KOPT-K1 (cell line): Measurements from ENCODE around the gene GIT2.
A peak's percentile ranks its signal among the peaks of the same experiment; 100 is the strongest.
"Not testable (repeated sequence)": the region's sequence is repeated elsewhere in the genome, so short reads cannot be mapped to it uniquely, and the experiment has no call there.

Experiments used
- H3K27ac ChIP-seq: fragments of 200-600 bp; sonication (generic); 2 replicates; pipeline ENCODE4 v1.5.1; 2016; ENCODE audit warnings: antibody characterized with exemption, mild to moderate bottlenecking, low read depth, low read length; ENCODE audit not compliant: poor library complexity, severe bottlenecking
- H3K36me3 ChIP-seq: fragments of 200-600 bp; sonication (generic); 2 replicates; pipeline ENCODE4 v1.5.1; 2017; ENCODE audit warnings: antibody characterized with exemption, mild to moderate bottlenecking, low read length, moderate library complexity; ENCODE audit not compliant: insufficient read depth
- H3K9me3 ChIP-seq: fragments of 200-600 bp; sonication (generic); 2 replicates; pipeline ENCODE4 v1.5.1; 2017; ENCODE audit warnings: antibody characterized with exemption, low read length, mild to moderate bottlenecking; ENCODE audit not compliant: insufficient read depth, poor library complexity, severe bottlenecking

The GIT2 gene

GRCh38 chr12:109915171-109916040 lies 80.8 kb downstream of the GIT2 start:
- Histone ChIP-seq H3K9me3 (no peaks in the 10 kb centered on the region), H3K27ac (no peak overlapping the region), H3K36me3 (peaks cover 100% of the 10 kb centered on the region)

GRCh38 chr12:109914461-109914860 lies 81.7 kb downstream of the GIT2 start:
- H3K27ac ChIP-seq, result no peak overlapping the region
- peaks cover 100% of the 10 kb centered on the region for H3K36me3 ChIP-seq
- no peaks in the 10 kb centered on the region for H3K9me3 ChIP-seq

GRCh38 chr12:109912855-109913321 lies 83.3 kb downstream of the GIT2 start:
- Histone ChIP-seq H3K36me3 (peaks cover 100% of the 10 kb centered on the region), H3K27ac (no peak overlapping the region)

GRCh38 chr12:109910969-109911348 lies 85.2 kb downstream of the GIT2 start:
- Histone ChIP-seq H3K9me3 (no peaks in the 10 kb centered on the region), H3K27ac (no peak overlapping the region), H3K36me3 (peaks cover 100% of the 10 kb centered on the region)

More at GRCh38 chr12:109912855-109913321, 83.3 kb downstream of the GIT2 start:
- H3K9me3 ChIP-seq, result no peaks in the 10 kb centered on the region

GRCh38 chr12:109910254-109910968 lies 85.8 kb downstream of the GIT2 start:
- H3K9me3 ChIP-seq, result no peaks in the 10 kb centered on the region
- H3K27ac ChIP-seq, result no peak overlapping the region
- H3K36me3 ChIP-seq, result peaks cover 100% of the 10 kb centered on the region

- Histone ChIP-seq H3K36me3 (peaks cover 84% of the 10 kb centered on the region), H3K27ac (no peak overlapping the region), H3K9me3 (no peaks in the 10 kb centered on the region)
Observed at GRCh38 chr12:109905301-109905700, 90.9 kb downstream of the GIT2 start.

- H3K36me3 ChIP-seq, result peaks cover 60% of the 10 kb centered on the region
- H3K27ac ChIP-seq, result no peak overlapping the region
- no peaks in the 10 kb centered on the region for H3K9me3 ChIP-seq
Observed at GRCh38 chr12:109902891-109903418, 93.2 kb downstream of the GIT2 start.

GRCh38 chr12:109900752-109901580 lies 95.2 kb downstream of the GIT2 start:
- no peaks in the 10 kb centered on the region for H3K9me3 ChIP-seq
- peaks cover 40% of the 10 kb centered on the region for H3K36me3 ChIP-seq
- H3K27ac ChIP-seq, result peak overlapping the region; percentile 76

GRCh38 chr12:109899783-109900751 lies 96.1 kb downstream of the GIT2 start, which contains the start of gene TCHP:
Gene TCHP (plus strand): TSS chr12:109900274. CDS start chr12:109903027, 2,753 bp downstream.
- Histone ChIP-seq H3K9me3 (no peaks in the 10 kb centered on the region), H3K27ac (peak within 1 kb of the TSS; percentile 76), H3K36me3 (peaks cover 31% of the 10 kb centered on the region)

- not testable (repeated sequence) for H3K9me3 ChIP-seq
- Histone ChIP-seq H3K36me3 (peaks cover 24% of the 10 kb centered on the region), H3K27ac (peak overlapping the region; percentile 76)
Observed at GRCh38 chr12:109899345-109899744, 96.8 kb downstream of the GIT2 start.

GRCh38 chr12:109897029-109897428 lies 99.1 kb downstream of the GIT2 start:
- H3K27ac ChIP-seq, result no peak overlapping the region

GRCh38 chr12:109896188-109896587 lies 100.0 kb downstream of the GIT2 start:
- Histone ChIP-seq H3K27ac (no peak overlapping the region), H3K9me3 (no peaks in the 10 kb centered on the region), H3K36me3 (no peaks in the 10 kb centered on the region)

More at GRCh38 chr12:109897029-109897428, 99.1 kb downstream of the GIT2 start:
- H3K36me3 ChIP-seq, result peaks cover under 1% of the 10 kb centered on the region; the same call in 1 of the 2 replicates
- no peaks in the 10 kb centered on the region for H3K9me3 ChIP-seq

GRCh38 chr12:109894939-109895338 lies 101.2 kb downstream of the GIT2 start:
- H3K36me3 ChIP-seq, result no peaks in the 10 kb centered on the region
- no peak overlapping the region for H3K27ac ChIP-seq
- no peaks in the 10 kb centered on the region for H3K9me3 ChIP-seq
